HG03045 (cell line): ENCODE measurements around the gene BATF.
"Not testable (repeated sequence)": the region's sequence is repeated elsewhere in the genome, so short reads cannot be mapped to it uniquely, and the experiment has no call there.

Experiments
- ATAC-seq: cut with Tn5 transposase; IDR thresholded peaks from one replicate; pipeline ENCODE4 v1.9.1; 2021; ENCODE audit warnings: mild to moderate bottlenecking, moderate library complexity; ENCODE audit not compliant: unreplicated experiment

BATF gene, protein sequence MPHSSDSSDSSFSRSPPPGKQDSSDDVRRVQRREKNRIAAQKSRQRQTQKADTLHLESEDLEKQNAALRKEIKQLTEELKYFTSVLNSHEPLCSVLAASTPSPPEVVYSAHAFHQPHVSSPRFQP

GRCh38 chr14:75522224-75522982, at the start of gene BATF:
Gene BATF, plus strand, starts transcription at chr14:75522469. Its CDS starts 214 bp downstream, at chr14:75522683.
- no peak for ATAC-seq

DNA sequence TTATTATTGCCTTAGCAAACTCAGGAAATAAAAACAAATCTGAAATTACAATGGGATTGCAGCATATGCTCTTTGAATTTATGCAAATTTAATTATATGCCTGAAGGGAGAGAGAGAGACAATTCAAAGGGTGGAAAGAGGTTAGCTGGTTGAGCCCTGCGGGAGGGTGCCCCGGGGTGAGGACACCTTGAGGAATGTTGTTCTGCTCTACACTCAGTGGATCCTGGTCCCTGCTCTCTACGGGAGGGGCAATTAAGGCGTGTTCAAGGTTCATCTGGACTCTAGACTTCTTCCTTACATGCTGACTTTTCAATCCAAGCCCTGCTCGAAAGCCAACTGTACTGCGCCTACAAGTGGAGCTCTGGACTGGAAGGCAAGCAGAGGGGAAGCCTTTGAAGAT, 48.1 kb upstream of the BATF start:
- ATAC-seq: not testable (repeated sequence)

DNA sequence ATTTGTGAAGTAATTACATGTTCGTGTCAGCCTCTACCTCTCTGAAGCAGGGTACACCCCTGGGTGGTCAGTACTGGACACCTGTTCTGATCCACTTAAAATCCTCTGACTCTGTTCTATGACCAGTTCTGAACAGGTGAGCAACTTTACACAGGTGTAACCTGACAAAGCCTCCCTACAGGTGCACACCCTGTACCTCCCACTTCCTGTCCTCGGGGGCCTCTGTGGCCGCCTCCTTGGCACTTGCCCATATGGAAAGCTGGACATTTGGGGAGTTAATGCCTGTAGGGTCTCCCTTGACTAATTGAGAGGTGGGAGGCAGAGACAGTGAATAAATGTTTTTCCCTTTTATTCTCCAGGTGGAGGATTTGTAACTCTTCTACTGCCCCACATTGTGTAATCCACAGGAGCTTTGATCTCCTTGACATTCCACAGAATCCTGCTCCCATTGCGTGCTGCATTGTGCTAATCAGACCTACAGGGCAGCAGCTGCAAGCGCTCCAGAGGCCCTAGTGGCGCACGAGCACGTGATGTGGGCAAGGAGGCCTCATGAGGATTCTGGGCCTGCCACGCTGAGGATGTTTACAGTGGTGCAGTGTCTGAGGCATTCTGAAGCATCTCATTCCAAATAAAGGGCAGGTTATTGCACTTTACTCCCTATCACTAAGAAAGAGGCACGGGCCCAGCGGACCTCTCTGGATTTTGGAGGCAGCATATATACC, 45.8 kb upstream of the BATF start:
- no peak for ATAC-seq

DNA sequence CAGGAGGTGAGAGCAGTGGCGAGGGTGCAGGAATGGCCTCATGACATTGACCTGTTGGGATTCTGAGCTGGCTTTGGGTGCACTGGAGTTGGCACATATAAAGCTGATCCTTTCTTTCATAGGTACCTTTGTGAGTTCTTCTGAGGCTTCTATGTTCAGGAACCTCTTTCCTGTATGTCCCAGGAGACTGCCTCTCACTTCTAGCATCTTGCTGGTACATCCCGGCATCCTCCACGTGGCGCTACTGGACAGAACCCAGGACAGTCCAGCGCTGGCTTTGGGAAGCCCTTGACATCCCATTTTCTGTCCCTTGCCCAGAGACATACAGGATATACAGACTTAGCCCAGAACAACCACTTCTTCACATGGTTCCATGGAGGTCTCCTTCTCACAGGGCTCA, 44.4 kb upstream of the BATF start:
- no peak for ATAC-seq

DNA sequence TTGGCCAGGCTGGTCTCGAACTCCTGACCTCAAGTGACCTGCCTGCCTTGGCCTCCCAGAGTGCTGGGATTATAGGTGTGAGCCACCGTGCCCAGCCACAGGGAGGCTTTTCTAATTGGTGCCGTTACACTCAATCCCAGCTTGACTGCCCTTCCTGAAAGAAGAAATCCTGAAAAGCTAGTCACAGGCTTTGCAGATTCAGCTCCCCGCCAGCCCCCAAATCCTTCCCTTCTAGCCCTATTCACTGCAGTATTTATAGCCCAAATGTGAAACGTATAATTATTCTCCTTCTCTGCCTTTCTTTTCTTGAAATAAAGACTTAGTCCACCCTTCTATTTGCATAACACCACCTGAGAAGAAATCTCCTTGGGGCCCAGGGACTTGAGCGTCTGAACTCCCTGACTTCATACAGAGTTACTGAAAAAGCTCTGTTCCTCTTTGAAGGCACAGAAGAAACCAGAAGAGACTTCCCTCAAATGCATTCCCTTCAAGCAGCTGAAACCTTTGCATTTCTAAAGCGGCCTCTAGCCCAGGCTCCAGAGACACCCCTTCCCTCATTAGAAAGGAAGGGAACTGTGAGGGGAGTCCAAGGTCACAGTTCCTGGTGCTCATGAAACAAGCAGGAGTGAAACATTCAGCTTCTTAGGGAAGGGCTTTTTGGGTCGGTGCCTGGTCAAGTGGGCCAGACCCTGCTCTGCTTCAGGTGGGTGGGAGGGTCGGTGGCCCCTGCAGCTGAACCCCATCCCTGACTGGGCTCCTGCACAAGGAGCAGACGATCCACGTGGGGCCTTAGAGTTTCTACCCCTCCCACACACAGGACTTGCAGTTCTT, 42.3 kb upstream of the BATF start:
- no peak for ATAC-seq

DNA sequence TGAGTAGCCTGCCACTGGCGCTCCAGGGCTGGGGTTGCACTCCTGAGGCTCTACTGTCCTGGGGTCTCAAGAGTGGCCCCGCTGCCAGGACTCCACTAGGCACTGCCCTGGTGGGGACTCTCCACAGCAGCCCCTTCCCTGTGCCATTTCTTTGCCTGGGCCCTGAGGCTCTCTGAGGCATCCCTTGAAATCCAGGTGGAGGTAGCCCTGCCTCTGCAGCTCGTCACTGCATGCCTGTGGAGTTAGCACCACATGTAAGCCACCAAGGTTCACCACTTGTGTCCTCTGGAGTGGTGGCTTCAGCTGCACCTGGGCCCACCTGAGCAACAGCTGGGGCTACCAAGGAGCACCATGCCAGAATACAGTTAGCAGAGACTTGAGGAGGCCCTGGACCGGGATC, 39.9 kb upstream of the BATF start:
- no peak for ATAC-seq

GRCh38 chr14:75484711-75485429, 37.4 kb upstream of the BATF start:
- no peak for ATAC-seq

GRCh38 chr14:75486318-75486717, 36.0 kb upstream of the BATF start:
- ATAC-seq: no peak

DNA sequence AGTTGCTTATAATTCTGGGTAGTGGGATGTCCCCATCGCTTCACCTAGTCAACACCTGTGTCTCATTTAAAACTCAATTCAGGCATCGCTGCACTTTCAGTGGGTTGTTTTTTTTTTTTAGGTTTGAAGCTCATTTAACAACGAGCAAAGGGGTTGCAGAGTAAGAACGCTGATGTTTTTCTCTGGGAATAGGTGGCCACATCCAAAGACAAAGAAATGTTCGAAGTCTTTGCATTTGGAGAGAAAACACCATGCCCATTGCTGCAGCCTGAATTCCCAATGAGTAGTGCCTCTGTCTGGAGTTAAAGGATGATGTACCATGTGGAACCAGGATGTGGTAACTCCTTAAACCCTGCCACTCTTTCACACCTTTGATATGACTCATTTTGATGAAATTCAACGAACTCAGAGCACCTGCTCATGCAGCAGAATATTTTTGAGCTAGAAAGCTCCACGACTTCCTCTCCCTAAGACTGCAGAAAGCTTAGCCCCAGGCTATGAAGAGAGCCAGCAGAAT, 35.1 kb upstream of the BATF start:
- ATAC-seq: no peak

DNA sequence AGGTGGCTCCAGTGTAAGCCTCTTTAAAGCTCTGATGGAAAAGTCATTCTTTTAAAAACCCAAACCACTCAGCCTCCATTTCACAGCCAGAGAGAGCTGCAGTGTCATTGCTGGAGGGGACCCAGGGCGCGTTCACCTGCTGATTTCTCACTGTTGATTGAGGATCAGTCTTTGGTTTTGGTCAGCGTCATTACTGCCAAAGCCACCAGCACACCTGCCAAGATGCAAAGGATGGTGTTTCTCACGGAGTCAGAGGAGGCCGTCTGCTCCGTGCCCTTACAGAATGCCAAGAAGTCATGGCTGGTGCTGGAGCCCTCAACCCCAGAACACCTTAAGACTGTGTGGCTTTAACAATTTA, 32.8 kb upstream of the BATF start:
- no peak for ATAC-seq

DNA sequence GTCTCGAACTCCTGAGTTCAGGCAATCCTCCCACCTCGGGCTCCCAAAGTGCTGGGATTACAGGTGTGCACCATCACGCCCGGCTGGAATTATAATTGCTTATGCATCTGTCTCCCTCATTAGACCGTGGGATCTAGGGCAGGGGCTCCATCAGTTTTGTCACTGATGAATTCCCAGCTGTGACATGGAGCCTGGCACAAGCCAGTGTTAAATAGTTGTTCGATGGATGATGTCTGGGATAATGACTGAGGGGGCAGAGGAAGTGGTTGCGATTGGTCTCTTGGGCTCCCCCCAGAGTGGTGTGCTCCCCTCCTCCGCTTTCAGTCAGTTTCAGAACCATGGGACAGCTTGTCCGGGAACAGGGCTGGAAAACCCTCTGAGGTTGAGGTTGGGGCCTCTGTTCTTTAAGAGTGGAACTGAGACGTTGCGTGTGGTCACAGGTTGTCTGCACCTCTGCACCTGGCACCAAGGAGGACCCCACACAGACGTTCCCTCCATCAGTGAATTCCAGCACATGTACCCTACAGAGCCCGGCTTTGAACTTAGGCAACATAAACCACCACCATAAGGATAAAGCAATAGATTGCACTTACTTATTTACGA, 30.8 kb upstream of the BATF start:
- ATAC-seq: no peak

DNA sequence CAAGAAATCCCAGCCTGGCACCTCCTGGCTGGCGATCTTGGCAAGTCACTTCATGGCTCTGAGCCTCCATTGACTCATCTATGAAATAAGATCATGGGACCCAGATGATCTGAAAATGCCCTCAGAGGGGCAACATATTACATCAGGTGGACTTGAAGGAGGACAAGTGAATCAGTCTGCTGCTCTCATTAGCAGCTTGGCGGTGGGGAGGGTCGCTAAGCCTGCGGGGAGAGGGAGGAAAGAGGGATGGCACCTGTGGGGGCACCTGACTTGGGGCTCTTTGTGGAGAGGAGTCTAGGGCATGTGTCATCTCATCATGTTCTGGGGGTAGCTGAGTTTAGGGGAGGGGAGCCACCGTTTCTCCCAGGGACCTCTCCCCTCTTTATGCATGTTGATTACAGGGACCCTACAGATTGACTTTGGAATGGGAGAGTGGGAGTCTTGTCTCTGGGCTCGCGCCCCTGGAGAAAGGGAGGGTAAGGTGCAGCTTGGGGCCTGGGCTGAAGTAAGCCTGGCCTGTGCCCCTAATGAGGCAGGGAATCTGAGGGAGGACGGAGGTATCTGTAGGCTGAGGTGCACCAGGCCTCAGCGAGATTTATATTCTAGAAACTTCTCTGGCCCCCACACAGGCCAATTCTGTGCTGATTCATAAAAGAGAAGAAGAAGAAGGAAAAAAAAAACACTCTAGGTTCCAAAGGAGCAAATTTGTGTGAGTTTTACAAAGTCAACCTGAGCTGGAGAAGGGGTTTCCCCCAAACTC, 29.3 kb upstream of the BATF start:
- ATAC-seq: no peak

DNA sequence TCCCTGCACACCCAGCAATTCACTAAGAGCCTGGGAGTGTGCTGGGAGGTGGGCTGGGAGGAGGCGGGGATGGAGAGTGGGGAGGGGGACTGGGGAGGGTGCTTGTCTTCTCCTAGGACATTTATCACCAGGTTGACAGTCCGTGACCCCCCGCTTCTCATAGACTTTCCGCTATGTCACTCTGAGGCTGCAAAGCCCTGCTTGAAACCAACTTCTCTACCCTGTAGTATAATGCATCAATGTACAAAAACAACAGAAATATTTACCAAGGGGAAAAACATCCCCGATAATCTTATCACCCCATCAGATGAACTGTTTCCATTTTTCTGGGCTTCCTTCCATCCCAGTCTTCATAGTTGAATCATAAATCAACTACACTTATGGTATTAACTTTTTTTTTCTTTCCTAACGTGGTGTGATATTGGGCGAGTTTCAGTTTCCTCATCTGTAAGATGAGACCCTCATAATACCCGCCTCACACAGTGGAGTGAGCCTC, 28.6 kb upstream of the BATF start:
- ATAC-seq: no peak

GRCh38 chr14:75494896-75495295, 27.4 kb upstream of the BATF start:
- ATAC-seq: no peak

DNA sequence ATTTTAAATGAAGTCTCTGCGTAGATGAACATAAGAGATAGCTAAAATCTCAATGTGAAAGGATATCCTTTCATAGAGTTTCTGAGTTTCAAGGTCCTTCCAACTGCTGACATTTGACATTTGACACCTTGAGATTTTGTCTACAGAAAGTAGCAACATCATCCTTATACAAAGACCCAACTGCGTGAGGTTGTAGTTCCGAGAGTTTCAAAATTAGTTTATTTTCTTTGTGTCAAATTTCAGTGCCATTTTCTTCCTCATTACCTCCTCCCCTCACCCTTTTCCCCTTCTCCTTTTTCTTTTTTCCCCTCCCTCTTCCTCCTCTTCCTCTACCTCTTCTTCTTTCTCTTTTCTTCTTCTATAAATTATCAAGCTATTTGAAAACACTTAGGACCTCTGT, 26.9 kb upstream of the BATF start:
- no peak for ATAC-seq

GRCh38 chr14:75495882-75496281, 26.4 kb upstream of the BATF start:
- ATAC-seq: no peak

- ATAC-seq: no peak
Observed at GRCh38 chr14:75496755-75497154, 25.5 kb upstream of the BATF start.

GRCh38 chr14:75497191-75497590, 25.1 kb upstream of the BATF start:
- peak; percentile 44 for ATAC-seq

DNA sequence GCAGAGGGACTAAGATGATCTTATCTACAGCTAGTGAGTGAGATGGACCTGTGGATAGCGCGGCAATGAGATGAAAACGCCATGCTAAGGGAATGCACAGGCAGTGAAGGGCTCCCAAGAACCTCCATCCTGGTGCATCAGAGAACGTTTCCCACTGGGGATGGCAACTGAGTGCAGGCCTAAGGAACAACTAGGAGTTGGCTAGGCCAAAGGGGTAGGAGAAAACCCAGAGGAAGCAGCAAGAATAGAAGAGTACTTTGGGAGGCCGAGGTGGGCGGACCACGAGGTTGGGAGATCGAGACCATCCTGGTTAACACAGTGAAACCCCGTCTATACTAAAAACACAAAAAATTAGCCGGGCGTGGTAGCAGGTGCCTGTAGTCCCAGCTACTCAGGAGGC, 24.6 kb upstream of the BATF start:
- peak; percentile 14 for ATAC-seq
